HG02588 (cell line): ENCODE measurements around the gene QRICH1.
"Not testable (repeated sequence)": the region's sequence is repeated elsewhere in the genome, so short reads cannot be mapped to it uniquely, and the experiment has no call there.

ENCODE experiments used
- ATAC-seq: cut with Tn5 transposase; IDR thresholded peaks from one replicate; pipeline ENCODE4 v1.9.1; 2021; ENCODE audit warnings: mild to moderate bottlenecking, moderate library complexity; ENCODE audit not compliant: unreplicated experiment

QRICH1 gene

GRCh38 chr3:49018707-49019006, 75.2 kb downstream of the QRICH1 start:
- no peak for ATAC-seq

GRCh38 chr3:49017971-49018706, 75.7 kb downstream of the QRICH1 start, which contains the start of gene DALRD3:
Gene DALRD3, minus strand, starts transcription at chr3:49018580. Its CDS starts 16 bp downstream, at chr3:49018564.
- ATAC-seq, result no peak

- ATAC-seq, result no peak
Measured at GRCh38 chr3:49017229-49017970, 76.5 kb downstream of the QRICH1 start.

- no peak for ATAC-seq
Measured at GRCh38 chr3:49016414-49017228, 77.2 kb downstream of the QRICH1 start.

GRCh38 chr3:49015765-49016164, 78.1 kb downstream of the QRICH1 start:
- no peak for ATAC-seq

GRCh38 chr3:49015072-49015471, 78.8 kb downstream of the QRICH1 start:
- ATAC-seq, result no peak

- ATAC-seq, result no peak
Measured at GRCh38 chr3:49013738-49014660, 79.9 kb downstream of the QRICH1 start.

- ATAC-seq, result no peak
Measured at GRCh38 chr3:49013113-49013737, 80.6 kb downstream of the QRICH1 start.

- ATAC-seq, result no peak
Measured at GRCh38 chr3:49012441-49013017, 81.3 kb downstream of the QRICH1 start.

- no peak for ATAC-seq
Measured at GRCh38 chr3:49009396-49009795, 84.5 kb downstream of the QRICH1 start.

- not testable (repeated sequence) for ATAC-seq
Measured at GRCh38 chr3:49008627-49009026, 85.2 kb downstream of the QRICH1 start.

GRCh38 chr3:49007771-49008528, 85.9 kb downstream of the QRICH1 start:
- peak; percentile 41 for ATAC-seq

GRCh38 chr3:49007068-49007770, 86.7 kb downstream of the QRICH1 start, which contains the start of gene WDR6:
Gene WDR6, plus strand, starts transcription at chr3:49007391. Its CDS starts 41 bp downstream, at chr3:49007432.
- peak; percentile 81 for ATAC-seq

- ATAC-seq, result no peak
Measured at GRCh38 chr3:49006408-49007067, 87.3 kb downstream of the QRICH1 start.

GRCh38 chr3:49005998-49006397, 87.9 kb downstream of the QRICH1 start:
- no peak for ATAC-seq

GRCh38 chr3:49005303-49005680, 88.6 kb downstream of the QRICH1 start:
- ATAC-seq, result no peak

GRCh38 chr3:49004352-49005302, 89.2 kb downstream of the QRICH1 start:
- ATAC-seq, result no peak
